HG03432 (cell line): Measurements from ENCODE around the gene RHOH.
"Not testable (repeated sequence)": the region's sequence is repeated elsewhere in the genome, so short reads cannot be mapped to it uniquely, and the experiment has no call there.

Source experiments
- ATAC-seq: cut with Tn5 transposase; IDR thresholded peaks from one replicate; pipeline ENCODE4 v1.9.1; 2021; ENCODE audit warnings: mild to moderate bottlenecking, moderate library complexity; ENCODE audit not compliant: unreplicated experiment

Gene RHOH

GRCh38 chr4:40256817-40257216 is 60.0 kb downstream of the RHOH start:
- no peak for ATAC-seq

DNA sequence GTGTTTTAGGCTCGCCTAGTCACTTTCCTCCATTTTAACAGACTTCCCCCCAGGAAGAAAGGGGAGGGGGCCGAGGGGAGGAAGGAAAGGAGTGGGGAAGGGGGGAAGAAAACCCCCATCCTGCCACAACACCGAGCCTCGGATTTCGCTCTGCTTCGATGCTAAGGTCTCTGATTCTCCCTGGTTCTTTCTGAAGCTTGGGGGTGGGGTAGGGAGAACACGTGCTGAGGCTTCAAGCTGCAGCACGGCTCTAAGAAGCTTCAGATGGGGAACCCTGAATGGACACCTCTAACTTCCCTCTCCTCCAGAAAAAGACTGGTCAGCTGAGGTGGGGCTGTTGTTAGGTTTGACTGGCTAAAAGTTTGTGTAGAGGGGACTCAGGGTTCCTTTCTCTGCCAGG is 61.8 kb downstream of the RHOH start:
- ATAC-seq = no peak

GRCh38 chr4:40261231-40262076 is 64.6 kb downstream of the RHOH start:
- ATAC-seq = no peak

DNA sequence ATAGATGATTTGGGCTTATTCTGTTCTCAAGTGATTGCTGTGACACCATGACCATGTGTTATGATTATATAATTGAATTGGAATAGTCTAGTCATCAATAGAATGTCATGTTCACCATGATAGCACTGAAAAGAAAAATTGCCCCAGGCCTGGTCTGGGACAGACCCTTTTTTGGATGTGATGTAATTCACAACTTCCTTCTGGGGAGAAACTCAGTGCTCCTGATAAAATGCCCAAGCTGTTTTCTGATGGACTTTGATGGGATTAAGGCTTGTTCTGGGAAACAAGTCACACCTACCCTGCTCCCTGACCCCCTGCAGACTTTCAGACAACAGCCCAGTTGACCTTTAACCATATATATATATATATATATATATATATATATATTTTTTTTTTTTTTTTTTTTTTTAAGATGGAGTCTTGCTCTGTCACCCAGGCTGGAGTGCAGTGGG is 65.3 kb downstream of the RHOH start:
- no peak for ATAC-seq

GRCh38 chr4:40262861-40263260 is 66.0 kb downstream of the RHOH start:
- no peak for ATAC-seq

DNA sequence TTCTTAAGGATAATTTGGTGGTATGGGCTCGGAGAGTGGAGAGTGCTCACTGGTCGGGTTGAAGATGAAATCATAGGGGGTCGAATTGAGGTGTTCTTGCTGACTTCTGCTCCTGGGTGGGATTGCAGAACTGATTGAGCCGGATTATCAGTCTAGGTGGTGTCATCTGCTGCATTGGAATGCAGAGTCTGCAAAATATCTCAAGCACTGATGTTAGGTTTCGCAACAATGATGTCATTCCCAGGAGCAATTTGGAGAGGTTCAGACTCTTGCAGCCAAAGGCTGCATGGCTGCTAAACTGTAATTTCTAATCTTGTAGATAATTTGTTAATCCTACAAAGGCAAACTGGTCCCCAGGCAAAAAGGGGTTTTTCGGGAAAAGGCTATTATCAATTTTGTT is 67.7 kb downstream of the RHOH start:
- ATAC-seq = no peak

- ATAC-seq = peak; percentile 84
These were observed 68.4 kb downstream of the RHOH start for GRCh38 chr4:40264995-40265909.

DNA sequence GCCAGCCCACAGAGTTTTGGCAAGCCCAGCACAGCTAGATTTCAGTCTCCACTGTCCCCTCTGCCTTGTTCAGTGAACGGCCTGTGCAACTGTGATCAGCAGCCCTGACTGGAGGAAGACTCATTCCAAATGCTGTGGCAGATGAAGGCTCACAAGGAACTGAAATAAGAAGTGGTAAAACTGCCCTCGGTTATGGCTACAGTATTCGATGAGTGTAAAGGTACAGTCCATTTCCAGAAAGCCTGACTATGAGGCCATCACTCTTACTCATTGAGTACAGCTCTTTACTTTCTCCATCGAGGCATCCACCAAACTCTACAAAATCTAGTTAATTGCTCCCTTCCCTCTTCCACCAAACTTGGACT is 69.1 kb downstream of the RHOH start:
- ATAC-seq = peak; percentile 20

DNA sequence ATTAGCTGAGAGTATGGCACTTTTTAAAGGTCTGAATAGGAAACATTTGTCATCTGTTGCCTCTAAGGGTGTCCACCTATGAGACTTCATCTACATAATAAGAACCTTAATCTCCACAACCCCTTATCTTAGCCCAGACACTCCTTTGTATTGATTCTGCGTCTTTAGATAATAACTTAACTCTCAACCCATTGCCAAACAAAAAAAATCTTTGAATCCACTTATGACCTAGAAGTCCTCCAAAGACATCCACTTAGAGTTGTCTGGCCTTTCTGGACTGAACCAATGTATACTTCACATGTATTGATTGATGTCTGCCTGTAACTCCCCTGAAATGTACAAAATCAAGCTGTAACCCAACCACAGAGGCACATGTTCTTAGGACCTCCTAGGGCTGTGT is 72.3 kb downstream of the RHOH start:
- ATAC-seq = no peak

DNA sequence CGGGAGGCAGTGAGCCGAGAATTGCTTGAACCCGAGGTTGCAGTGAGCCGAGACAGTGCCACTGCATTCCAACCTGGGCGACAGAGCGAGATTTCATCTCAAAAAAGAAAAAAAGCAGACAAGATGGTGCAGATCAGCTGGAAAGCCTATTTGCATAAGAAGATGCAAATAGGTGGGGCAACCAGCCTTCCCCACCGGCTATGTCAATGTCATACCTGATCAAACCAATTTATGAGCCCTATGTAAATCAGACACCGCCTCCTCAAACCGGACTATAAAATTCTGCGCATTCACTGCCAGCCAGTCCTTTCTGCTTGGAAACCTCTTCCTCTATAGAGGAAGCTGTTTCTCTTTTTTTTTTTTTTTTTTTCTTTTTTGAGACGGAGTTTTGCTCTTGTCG is 73.8 kb downstream of the RHOH start:
- no peak for ATAC-seq

- ATAC-seq = no peak
These were observed 78.4 kb downstream of the RHOH start for GRCh38 chr4:40275065-40275730.

- no peak for ATAC-seq
These were observed 79.7 kb downstream of the RHOH start for GRCh38 chr4:40276546-40276945.

DNA sequence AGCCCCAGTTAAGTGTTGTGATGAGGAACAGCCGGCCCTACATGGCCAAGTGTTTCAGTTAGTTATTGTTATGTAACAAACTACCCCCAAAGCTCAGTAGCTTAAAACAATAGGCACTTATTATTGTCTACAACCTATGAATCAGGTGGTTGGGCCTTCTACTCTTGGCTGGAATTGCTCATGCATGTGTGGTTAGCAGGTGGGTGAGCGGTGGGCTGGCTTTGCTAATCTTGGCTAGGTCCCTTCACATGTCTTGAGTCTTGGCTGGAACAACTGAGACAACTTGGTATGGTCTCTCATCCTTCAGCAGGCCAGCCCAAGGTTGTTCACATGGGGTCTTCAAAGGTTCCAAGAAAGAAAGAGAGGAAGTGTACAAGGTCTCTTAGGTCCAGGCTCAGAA is 83.8 kb downstream of the RHOH start:
- no peak for ATAC-seq

DNA sequence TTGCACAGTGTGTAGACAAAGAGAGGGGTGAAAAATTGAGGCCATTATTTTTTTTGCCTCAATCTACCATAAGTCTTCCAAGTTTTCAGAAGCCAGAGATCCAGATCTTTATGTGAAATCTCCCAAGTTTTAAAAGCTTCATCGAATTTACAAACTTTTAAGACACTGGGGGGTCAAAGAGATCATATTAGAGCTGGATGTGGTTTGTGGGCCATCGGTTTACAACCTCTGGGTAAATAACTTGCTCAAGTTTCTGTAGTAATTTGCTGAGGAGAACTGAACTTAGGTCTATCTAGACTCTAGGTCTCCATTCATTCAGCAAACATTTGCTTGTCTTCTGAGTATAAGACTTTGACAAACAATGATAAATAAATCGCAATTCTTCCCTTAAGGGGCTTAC is 84.3 kb downstream of the RHOH start:
- ATAC-seq = no peak

DNA sequence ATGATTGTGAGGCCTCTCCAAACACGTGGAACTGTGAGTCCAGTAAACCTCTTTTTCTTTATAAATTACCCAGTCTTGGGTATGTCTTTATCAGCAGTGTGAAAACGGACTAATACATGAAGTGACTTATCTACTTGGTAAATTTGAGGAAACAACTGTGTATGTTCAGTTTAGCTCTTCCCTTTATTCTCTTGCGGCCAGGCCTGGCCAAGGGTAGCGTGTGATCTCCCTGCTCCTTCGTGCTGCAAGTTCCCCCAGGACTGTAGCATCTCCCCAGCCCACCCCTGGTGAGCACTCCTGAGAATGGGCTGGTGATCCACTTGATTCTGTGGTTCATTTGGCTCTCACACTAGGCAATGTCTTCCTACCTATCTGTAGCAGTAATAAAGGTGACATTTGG is 85.1 kb downstream of the RHOH start:
- ATAC-seq = no peak

DNA sequence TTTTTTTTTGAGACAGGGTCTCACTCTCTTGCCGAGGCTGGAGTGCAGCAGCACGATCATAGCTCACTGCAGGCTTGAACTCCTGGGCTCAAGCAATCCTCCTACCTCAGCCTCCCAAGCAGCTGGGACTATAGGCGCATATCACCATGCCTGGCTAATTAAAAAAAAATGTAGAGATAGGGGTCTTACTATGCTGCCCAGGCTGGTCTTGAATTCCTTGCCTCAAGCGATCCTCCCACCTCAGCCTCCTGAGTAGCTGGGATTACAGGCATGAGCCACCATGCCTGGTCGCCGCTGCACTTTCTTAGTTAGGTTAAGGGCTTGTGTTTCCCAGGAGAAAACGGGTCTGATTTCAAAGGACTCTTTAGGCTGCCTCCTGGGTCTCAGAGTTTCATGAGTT is 86.0 kb downstream of the RHOH start:
- ATAC-seq = not testable (repeated sequence)

DNA sequence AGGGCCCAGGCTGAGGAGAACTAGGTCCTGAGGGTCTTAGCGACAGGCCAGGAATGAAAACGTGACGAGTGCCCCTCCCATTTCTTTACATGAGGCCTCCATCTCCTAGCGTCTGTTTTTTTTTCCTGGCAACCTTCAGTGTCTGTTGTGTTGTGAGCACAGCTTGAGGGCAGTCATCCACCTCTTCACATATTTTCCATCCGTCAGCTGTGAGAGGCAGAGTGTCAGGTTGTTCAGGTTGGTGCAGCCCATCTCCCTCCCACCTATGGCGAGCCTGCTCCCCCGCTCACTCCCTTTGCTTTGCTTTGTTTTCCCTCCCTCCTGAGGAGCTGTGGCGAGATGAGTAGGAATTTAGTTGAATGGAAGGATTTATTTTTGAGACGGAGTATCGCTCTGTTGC is 86.6 kb downstream of the RHOH start:
- ATAC-seq = no peak

DNA sequence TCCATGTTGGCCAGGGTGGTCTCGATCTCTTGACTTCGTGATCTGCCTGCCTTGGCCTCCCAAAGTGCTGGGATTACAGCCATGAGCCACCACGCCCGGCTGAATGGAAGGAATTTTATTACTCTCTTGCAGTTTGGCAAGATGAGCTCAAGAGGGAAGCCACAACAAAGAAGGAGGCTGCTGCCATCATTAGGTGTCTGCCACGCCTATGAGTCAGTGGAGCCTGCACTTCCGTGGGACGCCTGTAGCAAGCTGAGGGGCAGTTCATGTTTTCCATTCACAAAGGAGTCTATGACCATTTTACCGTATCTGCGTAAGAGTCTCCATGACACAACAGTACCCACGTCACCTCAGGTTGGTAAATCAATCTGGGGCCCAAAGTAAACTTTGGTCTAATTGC is 87.1 kb downstream of the RHOH start:
- ATAC-seq = no peak

DNA sequence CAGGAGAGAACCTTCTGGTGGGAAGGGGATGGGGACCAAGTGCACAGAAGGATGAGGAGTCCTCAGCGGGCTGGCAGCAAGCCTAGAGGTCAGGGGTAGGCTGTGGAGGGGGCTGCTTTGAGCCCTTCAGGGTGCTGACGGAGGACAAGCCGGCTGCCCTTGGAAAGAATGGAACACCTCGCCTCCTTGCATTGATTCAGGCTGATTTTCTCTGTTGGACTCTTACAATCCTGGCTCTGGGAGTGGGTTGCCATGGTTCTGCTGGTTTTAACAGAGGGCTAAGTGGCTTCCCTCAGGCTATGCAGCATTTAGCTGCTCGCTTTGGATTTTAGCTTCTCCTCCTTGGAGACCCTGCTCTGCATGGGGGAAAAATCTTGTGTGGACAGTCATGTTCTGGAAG is 88.9 kb downstream of the RHOH start:
- no peak for ATAC-seq

GRCh38 chr4:40288566-40288965 is 91.7 kb downstream of the RHOH start:
- ATAC-seq = no peak

DNA sequence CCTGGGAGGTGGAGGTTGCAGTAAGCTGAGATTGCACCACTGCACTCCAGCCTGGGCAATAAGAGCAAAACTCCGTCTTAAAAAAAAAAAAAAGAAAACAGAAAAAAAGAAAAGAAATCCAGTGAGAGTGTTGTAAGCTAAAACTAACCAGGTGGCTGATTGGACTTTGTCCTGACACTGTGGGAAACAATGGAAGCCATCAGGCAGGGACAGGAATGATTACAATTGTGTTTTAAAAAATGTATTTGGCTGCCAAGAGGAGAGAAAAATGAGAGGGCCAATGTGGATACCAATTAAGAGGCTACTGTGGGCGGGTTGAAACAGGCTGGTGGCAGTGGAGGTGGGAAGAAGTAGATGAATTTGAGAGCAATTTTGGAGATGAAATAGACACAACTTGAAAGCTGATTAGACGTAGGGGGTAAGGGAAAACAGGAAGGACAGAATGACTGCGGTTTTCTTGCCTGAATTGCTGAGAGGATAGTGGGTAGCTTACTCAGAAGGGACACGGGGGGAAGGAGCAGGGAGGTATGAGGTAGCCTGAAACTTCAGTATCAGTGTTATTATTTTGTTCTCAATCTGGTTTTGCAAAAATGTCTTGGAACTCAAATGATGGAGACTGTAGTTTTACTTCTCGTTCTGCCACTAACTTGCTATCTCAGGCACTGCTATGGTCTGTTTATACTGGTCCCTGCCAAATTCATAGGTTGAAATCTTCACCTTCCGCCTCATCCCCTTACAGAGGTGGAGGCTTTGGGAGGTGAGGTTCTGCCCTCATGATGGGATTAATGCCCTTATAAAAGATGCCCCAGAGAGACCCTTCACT is 92.7 kb downstream of the RHOH start:
- peak; percentile 50 for ATAC-seq
